Measurements from ENCODE around the gene WDR86.

WDR86 gene

GRCh38 chr7:151395036-151395367 lies 14.8 kb downstream of the WDR86 start:
- Histone ChIP-seq H3K27ac (no peak overlapping the region), H3K4me3 (no peak overlapping the region)

DNA sequence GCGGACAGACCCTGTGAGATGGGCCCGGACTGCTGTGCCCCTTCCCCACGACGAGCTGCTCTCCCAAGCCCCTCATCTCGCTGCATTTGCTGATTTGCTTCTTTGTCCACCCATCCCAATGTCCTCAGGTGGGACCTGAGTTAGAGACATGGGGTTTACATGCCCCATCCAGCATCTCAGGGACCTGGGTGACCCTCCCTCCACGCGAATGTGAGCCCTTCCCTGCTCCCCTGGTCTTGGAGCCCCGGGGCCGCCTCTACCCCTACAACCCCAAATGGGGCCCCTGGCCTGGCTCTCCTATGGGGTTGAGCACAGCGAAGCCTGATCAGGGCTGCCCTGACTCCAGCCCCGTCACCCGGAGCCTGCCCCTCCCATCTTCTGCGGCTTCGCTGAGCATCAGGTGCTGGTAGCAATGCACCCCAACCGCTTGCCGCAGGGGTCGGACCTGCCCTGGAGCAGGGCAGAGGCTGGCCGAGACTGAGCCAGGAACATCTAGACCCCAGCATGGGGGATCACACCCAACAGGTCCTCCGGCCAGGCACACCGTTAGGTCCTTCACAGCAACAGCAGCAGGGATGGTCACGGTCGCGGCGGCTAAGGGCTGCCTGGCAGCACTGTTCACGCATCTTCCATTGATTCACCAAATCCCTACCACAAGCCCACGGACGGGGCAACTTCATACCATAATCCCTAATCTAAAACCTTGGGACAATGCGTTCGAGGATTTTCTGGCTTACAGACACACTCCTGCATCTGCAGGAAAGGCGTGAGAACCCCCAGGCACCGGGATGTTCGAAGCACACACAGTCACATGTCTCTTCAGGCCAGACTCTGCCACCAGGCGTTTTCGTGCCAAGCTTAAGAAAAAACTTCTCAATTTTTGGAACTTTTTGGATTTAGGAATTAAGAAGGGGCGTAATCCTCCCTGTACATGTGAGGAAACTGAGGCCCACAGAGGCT lies 15.5 kb downstream of the WDR86 start:
- Histone ChIP-seq H3K27ac (no peak overlapping the region), H3K4me3 (no peak overlapping the region)

DNA sequence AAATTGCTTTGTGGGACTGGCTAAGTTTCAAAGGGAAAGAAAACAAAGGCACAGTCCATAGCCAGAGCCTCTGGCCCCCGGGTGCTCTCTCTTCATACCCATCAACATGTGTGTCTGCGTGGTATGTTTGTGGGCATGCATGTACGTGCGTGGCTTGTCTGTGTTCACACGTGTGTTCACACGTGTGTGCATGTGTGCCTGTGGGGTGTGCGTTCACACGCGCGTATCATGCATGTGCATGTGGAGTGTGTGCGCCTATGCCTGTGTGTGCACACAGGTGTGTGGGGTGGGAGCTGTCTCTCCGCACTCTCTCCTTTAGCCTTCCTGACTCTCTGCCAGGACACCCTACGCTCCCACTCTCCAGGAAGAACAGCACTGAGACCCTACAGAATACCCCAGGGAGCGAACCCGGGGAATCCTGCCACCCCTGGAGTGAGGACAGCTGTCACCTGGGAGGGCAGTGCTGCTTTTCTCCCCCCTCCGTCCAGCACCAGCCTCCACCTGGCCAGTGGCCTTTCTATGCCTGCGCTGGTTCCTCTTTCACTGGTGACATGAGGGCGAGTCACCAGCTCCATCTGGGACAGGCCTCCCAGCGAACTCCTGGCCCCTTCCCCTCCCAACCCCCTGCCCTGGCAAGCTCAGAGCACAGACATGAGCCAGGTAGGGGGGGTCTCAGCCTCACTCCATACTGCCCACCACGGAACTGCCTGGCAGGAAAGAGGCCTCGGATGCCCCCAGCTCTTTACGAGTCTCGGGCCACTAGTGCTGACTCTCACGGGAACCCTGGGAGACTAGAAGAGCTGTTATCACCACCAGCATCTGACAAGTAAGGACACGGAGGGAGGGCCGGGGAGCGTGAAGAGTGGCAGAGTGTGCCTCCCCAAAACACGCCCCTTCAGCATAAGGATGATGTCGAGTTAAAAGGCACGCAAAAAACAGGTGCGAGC lies 16.5 kb downstream of the WDR86 start:
- no peak overlapping the region for H3K4me3 ChIP-seq
- no peak overlapping the region for H3K27ac ChIP-seq

DNA sequence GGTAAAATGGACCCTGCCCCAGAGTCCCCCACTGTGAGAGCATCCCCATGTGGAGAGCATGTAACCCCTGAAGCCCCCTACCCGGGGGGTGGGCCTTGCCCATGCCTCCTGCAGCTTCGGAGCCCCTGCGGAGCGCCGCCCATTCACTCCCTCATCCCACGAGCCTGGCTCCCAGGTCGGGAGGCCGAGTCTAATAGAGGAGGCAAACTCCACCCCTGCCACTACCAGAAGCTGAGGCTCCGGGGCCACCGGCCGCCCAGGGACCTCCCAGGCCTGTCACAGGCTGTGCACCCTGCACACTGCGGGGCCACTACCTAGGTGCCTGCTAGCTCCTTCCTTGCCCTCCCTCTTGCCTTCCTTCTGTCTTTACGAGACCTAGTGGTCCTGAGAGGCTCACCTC lies 17.4 kb downstream of the WDR86 start:
- Histone ChIP-seq H3K27ac (no peak overlapping the region), H3K4me3 (no peak overlapping the region)

DNA sequence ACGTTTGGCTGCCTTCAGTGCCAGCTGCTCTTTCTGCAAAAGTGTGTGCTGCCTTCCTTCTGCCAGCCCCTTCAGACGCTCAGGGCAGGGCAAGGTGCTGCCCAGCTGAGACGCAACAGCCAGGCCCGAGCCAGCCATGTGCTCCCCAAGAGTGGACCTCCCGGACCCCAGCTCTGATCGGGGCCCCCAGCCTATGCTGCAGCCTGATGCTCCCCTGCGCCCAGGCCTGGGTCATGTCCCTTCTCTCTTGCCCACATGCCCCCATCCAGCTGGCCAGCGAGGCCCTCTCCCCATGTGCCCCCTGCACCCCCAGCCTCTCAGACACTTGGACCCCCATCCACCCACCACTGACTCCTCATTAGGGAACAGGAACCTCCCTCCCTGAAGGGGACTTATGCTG lies 17.8 kb downstream of the WDR86 start:
- no peak overlapping the region for H3K27ac ChIP-seq
- H3K4me3 ChIP-seq = no peak overlapping the region

GRCh38 chr7:151391358-151391730 lies 18.5 kb downstream of the WDR86 start:
- Histone ChIP-seq H3K27ac (no peak overlapping the region), H3K4me3 (no peak overlapping the region)

DNA sequence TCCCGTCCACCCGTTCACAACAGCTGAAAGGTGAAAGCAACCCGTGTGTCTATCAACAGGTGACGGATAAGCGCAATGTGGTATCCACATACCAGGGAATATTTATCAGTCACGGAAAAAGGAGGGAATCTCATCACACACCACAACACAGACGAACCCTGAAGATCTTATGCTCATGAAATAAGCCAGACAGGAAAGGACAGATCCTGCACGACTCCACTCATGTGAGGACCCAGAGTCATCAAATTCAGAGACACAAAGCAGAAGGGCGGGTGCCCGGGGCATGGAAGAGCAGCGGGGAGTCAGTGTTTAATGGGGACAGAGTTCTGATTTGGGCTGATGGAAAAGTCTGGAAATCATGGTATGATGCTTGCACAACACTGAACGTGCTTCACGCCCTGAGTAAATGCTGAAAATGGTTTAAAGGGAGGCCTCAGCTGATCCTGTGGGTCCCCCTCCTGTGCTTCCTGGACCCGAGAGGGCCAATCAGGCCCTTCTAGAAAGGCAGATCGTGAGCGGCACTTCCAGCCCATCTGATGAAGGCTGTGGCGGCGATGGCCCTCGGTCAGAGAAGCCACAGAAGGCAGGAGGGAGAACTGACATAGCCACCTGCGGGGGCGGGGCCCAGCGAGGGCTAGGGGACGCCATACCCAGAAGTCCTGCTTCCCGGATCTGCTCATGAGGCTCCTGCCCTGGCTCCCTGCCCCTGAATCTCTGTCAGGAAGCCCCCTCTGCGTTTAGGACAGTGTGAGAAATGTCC lies 19.1 kb downstream of the WDR86 start:
- H3K27ac ChIP-seq = no peak overlapping the region

GRCh38 chr7:151389768-151390597 lies 19.9 kb downstream of the WDR86 start:
- Histone ChIP-seq H3K27ac (no peak overlapping the region), H3K4me3 (no peak overlapping the region)

More for the DNA sequence above, 19.1 kb downstream of the WDR86 start:
- no peak overlapping the region for H3K4me3 ChIP-seq

DNA sequence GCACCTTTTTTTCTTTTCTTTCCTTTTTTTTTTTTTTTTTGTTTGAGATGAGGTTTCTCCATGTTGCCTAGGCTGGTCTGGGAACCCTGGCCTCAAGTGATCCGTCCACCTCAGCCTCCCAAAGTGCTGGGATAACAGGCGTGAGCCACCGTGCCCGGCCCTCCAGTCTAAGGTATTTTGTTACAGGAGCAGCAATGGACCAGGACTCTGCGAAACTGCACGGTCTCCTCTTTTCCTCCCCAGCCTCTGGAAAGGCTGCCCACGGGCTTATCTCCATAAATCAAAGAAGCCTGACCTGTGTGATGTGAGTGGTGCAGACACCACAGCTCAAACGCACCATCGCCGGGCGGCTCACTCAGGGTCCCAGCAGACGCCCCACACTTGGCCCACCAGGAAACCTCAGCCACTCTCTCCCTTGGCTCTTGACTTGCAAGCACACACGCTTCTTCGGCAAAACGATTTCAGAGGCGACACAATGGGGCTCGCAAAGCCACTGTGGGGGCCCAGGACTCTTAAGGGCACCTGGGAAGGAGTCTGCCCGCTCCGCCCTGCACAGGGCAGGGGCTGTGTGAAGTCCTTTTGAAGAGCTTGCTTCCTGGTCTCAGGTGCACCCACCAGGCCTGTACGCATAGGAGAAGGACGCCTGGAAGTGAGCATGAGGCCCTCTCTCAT lies 20.6 kb downstream of the WDR86 start:
- H3K4me3 ChIP-seq = no peak overlapping the region
- H3K27ac ChIP-seq = no peak overlapping the region

GRCh38 chr7:151388430-151388829 lies 21.4 kb downstream of the WDR86 start:
- Histone ChIP-seq H3K4me3 (no peak overlapping the region), H3K27ac (no peak overlapping the region)

DNA sequence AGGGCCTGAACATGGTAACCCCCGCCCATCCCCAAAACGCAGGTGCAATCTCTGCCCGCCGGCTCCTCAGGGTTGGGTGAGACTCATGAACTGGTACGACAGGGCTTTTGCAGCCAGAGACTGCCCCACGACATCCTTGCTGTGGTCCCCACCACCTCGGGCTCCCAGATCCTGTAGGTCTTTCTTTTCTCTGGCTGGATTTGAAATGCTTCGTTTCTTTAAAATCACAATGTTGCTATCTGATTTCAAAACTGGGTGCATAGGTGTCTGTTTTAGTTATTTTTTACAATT lies 21.9 kb downstream of the WDR86 start:
- Histone ChIP-seq H3K4me3 (no peak overlapping the region), H3K27ac (no peak overlapping the region)

DNA sequence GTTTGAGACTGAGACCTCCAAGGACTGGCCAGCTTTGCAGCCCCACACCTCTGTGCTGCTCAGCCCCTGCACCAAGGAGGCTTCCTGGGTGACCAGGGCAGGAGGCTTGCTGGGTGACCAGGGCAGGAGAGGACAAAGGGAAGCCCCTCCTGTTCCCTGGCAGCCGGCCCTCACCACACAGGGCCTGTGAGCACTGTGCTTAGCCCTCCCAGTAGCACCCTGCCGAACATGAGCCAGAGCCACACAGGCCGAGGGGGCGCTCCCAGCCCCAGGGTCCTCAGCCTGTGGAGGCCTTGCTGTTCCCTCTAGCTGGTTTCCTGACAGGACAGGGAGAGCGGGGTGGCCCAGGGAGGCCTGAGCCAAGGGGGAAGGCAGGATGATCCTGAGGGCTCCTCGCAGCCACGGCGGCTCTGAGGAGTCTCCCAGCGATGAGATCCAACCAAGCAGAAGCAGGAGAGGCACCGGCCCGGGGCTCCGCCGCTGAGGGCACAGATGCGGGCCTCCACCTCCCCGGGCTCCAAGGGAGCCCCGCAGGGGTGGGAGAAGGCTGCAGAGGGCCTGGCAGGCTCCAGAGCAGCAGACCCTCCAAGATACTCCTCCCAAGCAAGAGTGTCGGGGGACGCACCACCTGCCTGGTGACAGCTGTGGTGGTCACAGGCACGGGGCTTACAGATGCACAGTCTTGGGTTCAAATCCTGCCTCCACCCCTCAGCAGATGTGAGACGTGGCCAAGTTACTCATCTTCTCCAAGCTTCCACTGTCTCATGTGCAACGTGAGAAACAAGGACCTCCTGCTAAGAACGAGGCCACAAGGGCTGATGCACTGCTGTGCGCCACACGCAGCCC lies 22.5 kb downstream of the WDR86 start:
- H3K27ac ChIP-seq = no peak overlapping the region
- no peak overlapping the region for H3K4me3 ChIP-seq

DNA sequence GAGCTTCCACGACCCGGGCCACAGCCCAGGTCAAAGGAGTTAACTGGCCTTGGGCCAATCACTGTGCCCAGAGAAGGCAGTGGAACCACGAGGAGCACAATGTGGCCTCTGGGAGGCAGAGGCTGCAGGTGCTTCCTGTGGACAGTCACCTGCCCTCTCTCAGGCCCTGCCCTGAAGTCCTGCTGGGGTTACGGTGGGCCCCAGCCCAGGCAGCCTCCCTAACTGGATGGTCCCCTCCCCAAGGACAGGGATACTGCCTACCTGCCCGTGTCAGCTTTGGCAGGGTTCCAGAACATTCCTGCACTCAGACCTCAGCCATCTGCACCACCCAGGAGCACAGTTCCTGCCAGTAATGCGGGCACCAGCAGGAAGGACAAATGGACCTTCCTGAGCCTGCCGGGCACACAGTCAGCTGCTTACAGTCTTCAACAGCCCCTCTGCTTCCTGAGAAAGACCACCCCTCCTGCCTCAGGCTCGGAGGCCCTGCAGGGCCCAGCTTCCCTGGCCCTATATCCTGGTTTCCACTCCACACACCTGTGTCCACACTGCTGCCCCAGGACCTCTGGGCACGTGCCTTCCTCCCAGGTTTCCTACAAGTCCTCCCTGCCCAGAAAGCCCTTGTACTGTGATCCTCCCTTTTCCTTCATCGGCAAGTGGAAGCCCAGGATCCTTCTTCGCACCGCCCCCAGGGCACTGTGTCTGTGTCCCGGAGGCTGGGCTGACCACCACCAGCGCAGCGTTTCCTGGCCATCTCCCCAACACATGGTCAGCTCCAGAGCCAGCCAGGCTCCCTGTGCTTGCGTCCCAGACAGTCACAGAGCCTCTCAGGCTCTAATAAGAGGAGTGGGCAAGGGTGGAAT lies 23.3 kb downstream of the WDR86 start:
- H3K27ac ChIP-seq = no peak overlapping the region
- H3K4me3 ChIP-seq = no peak overlapping the region

DNA sequence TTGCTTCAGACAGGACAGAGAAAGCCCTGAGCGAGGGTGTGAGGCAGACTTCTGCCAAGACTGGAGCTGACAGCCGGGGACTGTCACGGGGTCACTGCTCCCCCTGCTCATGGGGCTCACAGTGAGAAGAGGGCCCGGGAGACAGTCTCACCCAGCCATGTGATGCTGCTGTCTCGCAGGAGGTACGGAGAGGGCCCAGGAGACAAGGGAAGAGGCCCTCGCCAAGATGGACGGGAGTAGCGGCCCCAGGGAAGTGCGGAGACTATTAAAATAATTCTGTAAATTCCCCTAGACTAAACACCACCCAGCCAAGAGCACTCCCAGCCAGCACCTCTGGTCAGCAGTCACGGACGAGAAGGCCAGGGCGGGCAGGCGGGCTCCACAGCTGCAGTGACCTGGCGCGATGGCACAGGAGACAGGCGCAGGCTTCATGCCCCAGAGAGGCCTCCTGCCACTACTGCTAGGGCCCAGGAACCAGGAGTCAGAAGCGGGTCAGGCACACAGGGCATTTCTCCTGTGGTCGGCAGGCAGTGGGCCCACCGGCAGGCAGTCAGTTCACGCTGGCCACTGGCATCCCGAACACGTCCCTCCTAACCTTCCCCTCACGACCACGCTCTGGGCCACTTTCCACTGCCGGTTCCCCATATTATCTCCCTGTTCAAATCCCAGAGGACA lies 24.1 kb downstream of the WDR86 start:
- H3K27ac ChIP-seq = no peak overlapping the region

DNA sequence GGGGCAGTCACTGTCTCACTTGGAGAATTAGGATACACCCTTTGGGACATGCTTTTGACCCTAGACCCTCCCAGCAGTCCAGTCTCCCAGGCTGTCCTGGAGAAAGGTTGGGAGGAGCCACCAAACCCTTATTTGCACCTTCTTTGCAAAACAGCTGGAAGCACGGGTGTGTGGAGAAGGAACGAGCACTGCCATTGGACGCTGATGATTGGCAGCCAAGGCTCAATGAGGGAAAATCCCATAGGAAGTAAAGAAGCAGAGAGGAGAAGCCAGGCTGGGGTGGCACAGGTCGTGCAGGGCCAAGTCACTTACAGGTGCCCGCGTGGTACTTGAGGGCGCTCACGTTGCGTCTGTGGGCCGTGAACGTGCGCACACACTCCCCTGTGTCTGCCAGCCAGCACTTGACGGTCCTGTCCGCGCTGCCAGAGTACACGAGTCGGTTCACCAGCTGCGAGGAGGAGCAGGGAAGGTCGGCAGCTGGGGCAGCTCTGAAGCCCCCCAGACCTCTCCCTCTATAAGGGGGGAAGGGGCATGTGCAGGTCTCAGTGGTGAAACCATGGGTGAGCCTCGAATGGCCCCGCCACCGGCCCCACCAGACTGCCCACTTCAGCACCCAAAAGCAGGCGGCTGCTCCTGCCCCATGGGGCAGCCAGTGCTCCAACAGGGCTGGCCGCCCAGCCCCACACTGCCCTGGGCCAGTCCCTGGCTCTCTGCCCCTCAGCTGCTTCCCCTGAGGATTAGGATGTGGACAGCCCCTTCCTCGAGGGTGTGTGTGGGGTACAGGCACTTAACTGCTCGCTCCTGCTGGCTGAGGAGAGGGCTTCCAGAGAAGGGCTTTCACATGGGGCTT lies 24.8 kb downstream of the WDR86 start:
- Histone ChIP-seq H3K4me3 (no peak overlapping the region), H3K27ac (no peak overlapping the region)

More for the DNA sequence above, 24.1 kb downstream of the WDR86 start:
- H3K4me3 ChIP-seq = no peak overlapping the region

GRCh38 chr7:151384352-151384697 lies 25.5 kb downstream of the WDR86 start:
- Histone ChIP-seq H3K4me3 (no peak overlapping the region), H3K27ac (no peak overlapping the region)
